ENCODE data around the gene PAQR4. TPM values are rescaled to one million over a fixed set of nuclear protein-coding genes. Genes with fewer than 3 reads are reported as not detected.

Gene PAQR4
- total RNA-seq, 5 donors from 2014 or later (not counting 1 experiment from before 2014, with no cell fraction given): 1.9 to 3.3 (median 3.1) TPM

GRCh38 chr16:2971134-2971984, 2.2 kb downstream of the PAQR4 start:
- Histone ChIP-seq H3K4me3 (ENCODE audit: control insufficient read depth in 1 of 2, extremely low read depth in 1 of 2, low read length in 1 of 2) (no peak overlapping the region), H3K27ac (ENCODE audit: low read length) (no peak overlapping the region), H3K27me3 (replicated peaks in 1 of 2; ENCODE audit: control insufficient read depth in 2 of 2, extremely low read depth in 1 of 2, insufficient read depth in 2 of 2, low read length in 1 of 2) (peaks cover 4 to 40% of the 10 kb centered on the region in 2 experiments), H3K4me1 (ENCODE audit: control insufficient read depth in 1 of 2, extremely low read depth in 1 of 2, insufficient read depth in 2 of 2, low read length in 2 of 2) (peaks cover 12 to 35% of the 10 kb centered on the region in 2 experiments), H3K9me3 (no peaks in the 10 kb centered on the region), H3K36me3 (ENCODE audit: control insufficient read depth in 2 of 2, extremely low read depth in 1 of 2, insufficient read depth in 1 of 2, low read length in 1 of 2) (no peaks in the 10 kb centered on the region)
- DNase-seq (no peak), ATAC-seq (replicated peaks in 1 of 4) (no peak)
- H3K27ac Mint-ChIP-seq: no peak overlapping the region
- POLR2A ChIA-PET: interaction anchor here in 1 of 2 donors (0.5 kb wide), 1 partner anchor 600 kb away, joined by 6 read pairs; no protein-coding TSS in a partner anchor
- no peaks in the 10 kb centered on the region for H3K36me3 Mint-ChIP-seq
- peak overlapping the region in 2 of 3 donors; percentile 67 to 77 for H3K4me3 Mint-ChIP-seq
- no peaks in the 10 kb centered on the region for H3K9me3 Mint-ChIP-seq
- CTCF ChIA-PET: no interaction called here
- 94% methylated on average over 32 of the region's 35 CpGs for WGBS (ENCODE audit: insufficient coverage)
- peaks cover 13% of the 10 kb centered on the region in 2 donors for H3K27me3 Mint-ChIP-seq
- H3K4me1 Mint-ChIP-seq: peaks cover 10 to 22% (median 10%) of the 10 kb centered on the region in 3 donors

- 82% methylated on average over 12 of the region's 15 CpGs for WGBS (ENCODE audit: insufficient coverage)
- H3K27me3 ChIP-seq (replicated peaks in 1 of 2; ENCODE audit: control insufficient read depth in 2 of 2, extremely low read depth in 1 of 2, insufficient read depth in 2 of 2, low read length in 1 of 2): peaks cover 4 to 34% of the 10 kb centered on the region in 2 experiments
- Mint-ChIP-seq H3K27ac (no peak overlapping the region), H3K4me3 (peak overlapping the region in 1 of 3 donors; percentile 34), H3K9me3 (no peaks in the 10 kb centered on the region), H3K4me1 (peaks cover 10 to 22% (median 10%) of the 10 kb centered on the region in 3 donors), H3K36me3 (no peaks in the 10 kb centered on the region), H3K27me3 (peaks cover 13% of the 10 kb centered on the region in 2 donors)
- no peak overlapping the region for H3K27ac ChIP-seq (ENCODE audit: low read length)
- peaks cover 9 to 30% of the 10 kb centered on the region in 2 experiments for H3K4me1 ChIP-seq (ENCODE audit: control insufficient read depth in 1 of 2, extremely low read depth in 1 of 2, insufficient read depth in 2 of 2, low read length in 2 of 2)
- no peak for ATAC-seq (replicated peaks in 1 of 4)
- ChIA-PET POLR2A (interaction anchor here in 1 of 2 donors (0.5 kb wide), 1 partner anchor 599 kb away, joined by 6 read pairs; no protein-coding TSS in a partner anchor), CTCF (no interaction called here)
- no peak for DNase-seq
- H3K9me3 ChIP-seq: no peaks in the 10 kb centered on the region
- no peaks in the 10 kb centered on the region for H3K36me3 ChIP-seq (ENCODE audit: control insufficient read depth in 2 of 2, extremely low read depth in 1 of 2, insufficient read depth in 1 of 2, low read length in 1 of 2)
- H3K4me3 ChIP-seq (ENCODE audit: control insufficient read depth in 1 of 2, extremely low read depth in 1 of 2, low read length in 1 of 2): no peak overlapping the region
Measured at GRCh38 chr16:2971985-2972784, 3.0 kb downstream of the PAQR4 start.

- no peak for DNase-seq
- H3K27me3 Mint-ChIP-seq: peaks cover 8 to 10% of the 10 kb centered on the region in 2 donors
- Histone ChIP-seq H3K27ac (ENCODE audit: low read length) (no peak overlapping the region), H3K27me3 (replicated peaks in 1 of 2; ENCODE audit: control insufficient read depth in 2 of 2, extremely low read depth in 1 of 2, insufficient read depth in 2 of 2, low read length in 1 of 2) (peaks cover 2 to 31% of the 10 kb centered on the region in 2 experiments), H3K36me3 (ENCODE audit: control insufficient read depth in 2 of 2, extremely low read depth in 1 of 2, insufficient read depth in 1 of 2, low read length in 1 of 2) (no peaks in the 10 kb centered on the region), H3K4me1 (ENCODE audit: control insufficient read depth in 1 of 2, extremely low read depth in 1 of 2, insufficient read depth in 2 of 2, low read length in 2 of 2) (peaks cover 9 to 22% of the 10 kb centered on the region in 2 experiments), H3K9me3 (no peaks in the 10 kb centered on the region), H3K4me3 (ENCODE audit: control insufficient read depth in 1 of 2, extremely low read depth in 1 of 2, low read length in 1 of 2) (no peak overlapping the region)
- no peak for ATAC-seq (replicated peaks in 1 of 4)
- CTCF ChIA-PET: no interaction called here
- H3K9me3 Mint-ChIP-seq: no peaks in the 10 kb centered on the region
- 100% methylated on average over 4 of the region's 5 CpGs for WGBS (ENCODE audit: insufficient coverage)
- POLR2A ChIA-PET: no interaction called here
- H3K27ac Mint-ChIP-seq: no peak overlapping the region
- H3K4me1 Mint-ChIP-seq: peaks cover 7 to 19% (median 8%) of the 10 kb centered on the region in 3 donors
- no peaks in the 10 kb centered on the region for H3K36me3 Mint-ChIP-seq
- H3K4me3 Mint-ChIP-seq: no peak overlapping the region
Measured at GRCh38 chr16:2973093-2973492, 3.9 kb downstream of the PAQR4 start.

- Histone ChIP-seq H3K27me3 (replicated peaks in 1 of 2; ENCODE audit: control insufficient read depth in 2 of 2, extremely low read depth in 1 of 2, insufficient read depth in 2 of 2, low read length in 1 of 2) (peaks cover 0 to 28% of the 10 kb centered on the region in 2 experiments), H3K4me3 (ENCODE audit: control insufficient read depth in 1 of 2, extremely low read depth in 1 of 2, low read length in 1 of 2) (no peak overlapping the region), H3K4me1 (ENCODE audit: control insufficient read depth in 1 of 2, extremely low read depth in 1 of 2, insufficient read depth in 2 of 2, low read length in 2 of 2) (peaks cover 4 to 15% of the 10 kb centered on the region in 2 experiments), H3K36me3 (ENCODE audit: control insufficient read depth in 2 of 2, extremely low read depth in 1 of 2, insufficient read depth in 1 of 2, low read length in 1 of 2) (no peaks in the 10 kb centered on the region), H3K27ac (ENCODE audit: low read length) (no peak overlapping the region), H3K9me3 (no peaks in the 10 kb centered on the region)
- Mint-ChIP-seq H3K27ac (no peak overlapping the region), H3K4me3 (no peak overlapping the region), H3K4me1 (peaks cover under 1 to 13% (median 2%) of the 10 kb centered on the region in 3 donors), H3K9me3 (no peaks in the 10 kb centered on the region), H3K27me3 (peaks cover 2 to 4% of the 10 kb centered on the region in 2 donors), H3K36me3 (no peaks in the 10 kb centered on the region)
- ATAC-seq (replicated peaks in 1 of 4) (no peak), DNase-seq (no peak)
- CTCF ChIA-PET: no interaction called here
- 94% methylated on average over 13 of the region's 17 CpGs for WGBS (ENCODE audit: insufficient coverage)
- POLR2A ChIA-PET: no interaction called here
Measured at GRCh38 chr16:2973605-2974318, 4.6 kb downstream of the PAQR4 start.

GRCh38 chr16:2974319-2975056, 5.3 kb downstream of the PAQR4 start:
- H3K27me3 ChIP-seq (replicated peaks in 1 of 2; ENCODE audit: control insufficient read depth in 2 of 2, extremely low read depth in 1 of 2, insufficient read depth in 2 of 2, low read length in 1 of 2): peaks cover 0 to 33% of the 10 kb centered on the region in 2 experiments
- POLR2A ChIA-PET: no interaction called here
- no peaks in the 10 kb centered on the region for H3K9me3 ChIP-seq
- Mint-ChIP-seq H3K4me1 (peaks cover 0 to 11% (median 0%) of the 10 kb centered on the region in 3 donors), H3K27me3 (peaks cover 0 to 4% of the 10 kb centered on the region in 2 donors), H3K36me3 (no peaks in the 10 kb centered on the region), H3K9me3 (no peaks in the 10 kb centered on the region), H3K27ac (no peak overlapping the region), H3K4me3 (no peak overlapping the region)
- CTCF ChIA-PET: no interaction called here
- DNase-seq (no peak), ATAC-seq (replicated peaks in 1 of 4) (no peak)
- H3K27ac ChIP-seq (ENCODE audit: low read length): no peak overlapping the region
- no peak overlapping the region for H3K4me3 ChIP-seq (ENCODE audit: control insufficient read depth in 1 of 2, extremely low read depth in 1 of 2, low read length in 1 of 2)
- H3K4me1 ChIP-seq (ENCODE audit: control insufficient read depth in 1 of 2, extremely low read depth in 1 of 2, insufficient read depth in 2 of 2, low read length in 2 of 2): peaks cover 2 to 15% of the 10 kb centered on the region in 2 experiments
- H3K36me3 ChIP-seq (ENCODE audit: control insufficient read depth in 2 of 2, extremely low read depth in 1 of 2, insufficient read depth in 1 of 2, low read length in 1 of 2): no peaks in the 10 kb centered on the region
- WGBS (ENCODE audit: insufficient coverage): 96% methylated on average over 15 of the region's 15 CpGs
